WERI-Rb-1 (cell line): ENCODE measurements around the gene COL1A1.

Experiments
- DNase-seq: peaks from one replicate; pipeline ENCODE4 v3.0.0-alpha.2; 2020
- H3K27ac ChIP-seq: fragments of 250-450 bp; sonication (Bioruptor Pico); 2 replicates; pipeline ENCODE4 v1.5.1; 2020; ENCODE audit warnings: mild to moderate bottlenecking, moderate library complexity
- H3K27me3 ChIP-seq: fragments of 250-450 bp; sonication (Bioruptor Pico); 2 replicates; pipeline ENCODE4 v1.5.1; 2021; ENCODE audit warnings: mild to moderate bottlenecking, low read depth, moderate library complexity; ENCODE audit not compliant: insufficient read depth, severe bottlenecking
- H3K36me3 ChIP-seq: fragments of 250-450 bp; sonication (Bioruptor Pico); 2 replicates; pipeline ENCODE4 v1.5.1; 2020; ENCODE audit warnings: mild to moderate bottlenecking, moderate library complexity
- H3K4me3 ChIP-seq: 2 replicates; pipeline ENCODE4 v1.5.1; 2011; ENCODE audit warnings: low read depth, mild to moderate bottlenecking, control low read depth, low read length
- H3K9me3 ChIP-seq: fragments of 250-450 bp; sonication (Bioruptor Pico); 2 replicates; pipeline ENCODE4 v1.5.1; 2021; ENCODE audit warnings: mild to moderate bottlenecking, moderate library complexity; ENCODE audit not compliant: severe bottlenecking
- CTCF ChIP-seq: IDR thresholded peaks from 2 replicates; pipeline ENCODE4 v1.5.1; 2011; ENCODE audit warnings: low read depth, mild to moderate bottlenecking, control low read depth, inconsistent platforms, low read length

Gene COL1A1

GRCh38 chr17:50139950-50140885, 61.2 kb downstream of the COL1A1 start:
- Histone ChIP-seq H3K27ac (peak overlapping the region; percentile 40), H3K9me3 (no peaks in the 10 kb centered on the region), H3K36me3 (peaks cover 98% of the 10 kb centered on the region), H3K27me3 (no peaks in the 10 kb centered on the region), H3K4me3 (no peak overlapping the region)
- peak; percentile 89 for DNase-seq
- TF ChIP-seq CTCF, result peak; percentile 100

GRCh38 chr17:50139185-50139783, 62.1 kb downstream of the COL1A1 start:
- Histone ChIP-seq H3K27me3 (no peaks in the 10 kb centered on the region), H3K4me3 (no peak overlapping the region), H3K36me3 (peaks cover 95% of the 10 kb centered on the region), H3K9me3 (no peaks in the 10 kb centered on the region), H3K27ac (peak overlapping the region; percentile 40)
- no peak for TF ChIP-seq CTCF
- DNase-seq, result no peak

- DNase-seq, result no peak
- TF ChIP-seq CTCF, result no peak
- Histone ChIP-seq H3K4me3 (no peak overlapping the region), H3K36me3 (peaks cover 72% of the 10 kb centered on the region), H3K27me3 (no peaks in the 10 kb centered on the region), H3K9me3 (no peaks in the 10 kb centered on the region), H3K27ac (no peak overlapping the region)
Observed at GRCh38 chr17:50137042-50137441, 64.4 kb downstream of the COL1A1 start.

- Histone ChIP-seq H3K27me3 (no peaks in the 10 kb centered on the region), H3K27ac (no peak overlapping the region), H3K9me3 (no peaks in the 10 kb centered on the region), H3K4me3 (no peak overlapping the region), H3K36me3 (peaks cover 66% of the 10 kb centered on the region)
- TF ChIP-seq CTCF, result no peak
- DNase-seq, result no peak
Observed at GRCh38 chr17:50136096-50136687, 65.2 kb downstream of the COL1A1 start.

GRCh38 chr17:50135316-50136095, 65.9 kb downstream of the COL1A1 start:
- Histone ChIP-seq H3K36me3 (peaks cover 60% of the 10 kb centered on the region), H3K27ac (no peak overlapping the region), H3K27me3 (no peaks in the 10 kb centered on the region), H3K4me3 (no peak overlapping the region), H3K9me3 (no peaks in the 10 kb centered on the region)
- no peak for DNase-seq
- no peak for TF ChIP-seq CTCF
